CD4-positive, alpha-beta T cell treated with Interleukin-10 for 1 hour (primary cell): ENCODE results near the gene PCYT1A.

Source experiments
- DNase-seq: peaks from one replicate; pipeline ENCODE4 v3.0.0-alpha.2; 2020

Gene PCYT1A

DNA sequence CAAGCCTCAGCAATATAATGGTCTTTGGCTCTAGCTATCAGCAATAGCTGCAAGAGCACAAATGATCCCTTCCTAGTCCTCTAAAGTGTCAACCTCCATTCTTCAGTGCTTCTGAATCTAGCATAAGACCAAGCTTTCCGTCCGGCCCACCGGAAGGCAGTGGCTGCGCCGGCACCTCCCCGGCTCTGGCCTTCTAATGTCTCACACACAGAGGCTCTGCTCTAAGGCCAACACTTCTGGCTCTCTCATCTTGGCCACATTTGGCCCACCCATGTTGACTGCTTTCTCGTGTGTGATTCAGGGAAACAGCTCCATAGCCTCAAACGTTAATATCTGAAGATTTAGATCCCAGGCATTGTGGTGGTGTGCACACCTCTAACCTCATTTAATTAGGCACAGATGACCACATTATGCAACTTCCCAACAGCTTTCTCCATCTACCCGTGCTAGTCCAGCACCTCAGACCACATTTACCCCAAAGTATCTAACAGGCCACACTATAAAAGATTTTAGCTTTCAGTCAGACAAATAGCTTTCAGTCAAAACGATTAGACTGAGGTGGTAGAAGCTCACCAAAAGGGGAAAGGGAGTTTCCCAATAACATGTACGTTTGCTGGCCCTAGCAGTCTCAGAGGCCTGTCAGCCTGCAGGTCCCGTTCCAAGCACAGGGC is 51.9 kb downstream of the PCYT1A start:
- no peak for DNase-seq

- no peak for DNase-seq
Observed at GRCh38 chr3:196232882-196233251, 54.7 kb downstream of the PCYT1A start.

DNA sequence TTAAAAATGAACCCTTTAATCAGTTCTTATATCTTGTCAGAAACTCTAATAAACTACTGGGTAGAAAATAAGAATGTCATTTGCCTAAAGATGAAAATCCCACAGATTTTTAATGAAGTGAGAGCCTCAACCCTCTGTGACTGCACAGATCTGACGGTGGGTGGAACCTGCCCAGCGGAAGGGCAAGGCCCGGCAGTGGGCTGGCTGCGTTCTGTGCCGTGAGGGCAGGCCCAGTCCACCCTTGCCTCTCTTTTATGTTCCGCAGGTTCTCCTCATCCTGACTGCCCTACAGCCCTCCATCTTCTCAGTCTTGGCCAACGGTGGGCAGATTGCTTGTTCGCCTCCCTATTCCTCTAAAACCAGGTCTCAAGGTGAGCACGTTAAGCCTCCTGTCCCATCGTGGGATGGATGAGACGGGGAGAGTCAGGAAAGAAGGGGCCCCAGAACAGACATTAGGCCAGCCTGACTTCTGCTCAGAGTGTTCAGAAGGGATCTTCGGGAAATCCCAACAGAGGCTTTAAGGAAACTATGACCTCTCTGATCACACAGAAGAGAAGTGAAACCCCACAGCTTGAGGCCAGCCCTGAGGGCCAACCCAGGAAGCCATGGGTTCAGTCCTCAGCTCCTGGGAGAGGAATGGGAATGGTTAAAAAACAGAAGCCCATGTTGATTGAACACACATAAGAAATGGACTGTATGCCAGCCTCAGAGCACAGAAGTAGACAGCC is 55.2 kb downstream of the PCYT1A start:
- DNase-seq: no peak

DNA sequence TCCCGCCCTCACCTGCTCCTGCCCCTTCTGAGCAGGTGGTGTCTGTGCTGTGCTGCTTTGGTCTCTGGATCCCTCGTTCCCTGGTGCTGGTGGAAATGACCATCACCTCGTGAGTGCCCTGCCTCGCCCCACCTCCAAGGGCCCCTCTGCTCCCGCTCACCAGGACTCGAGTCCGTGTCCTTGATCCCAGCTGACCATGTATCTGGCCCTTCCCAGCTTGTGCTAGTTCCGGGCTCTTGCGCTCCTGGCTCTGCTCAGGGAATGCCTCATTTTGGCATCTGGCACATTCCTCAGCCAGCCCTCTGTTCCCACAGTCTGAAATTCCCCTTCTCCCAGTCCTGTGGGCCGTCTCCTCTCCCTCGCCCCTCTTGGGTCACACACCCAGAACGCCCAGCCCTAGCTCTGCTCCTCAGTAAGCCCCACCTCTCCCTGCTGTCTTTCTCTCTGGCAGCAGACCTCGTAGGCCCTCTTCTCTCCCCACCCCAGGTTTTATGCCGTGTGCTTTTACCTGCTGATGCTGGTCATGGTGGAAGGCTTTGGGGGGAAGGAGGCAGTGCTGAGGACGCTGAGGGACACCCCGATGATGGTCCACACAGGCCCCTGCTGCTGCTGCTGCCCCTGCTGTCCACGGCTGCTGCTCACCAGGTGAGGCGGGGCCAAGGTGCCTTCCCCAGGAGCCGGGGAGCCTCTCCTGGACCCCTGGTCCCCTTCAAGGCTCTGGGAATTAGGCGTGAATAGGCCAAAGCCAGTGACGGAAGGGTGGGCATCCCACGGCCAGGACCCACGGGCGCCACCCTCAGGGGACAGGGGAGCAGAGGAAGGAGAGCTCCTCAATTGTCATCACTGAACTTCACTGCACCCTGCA is 59.7 kb downstream of the PCYT1A start:
- no peak for DNase-seq

DNA sequence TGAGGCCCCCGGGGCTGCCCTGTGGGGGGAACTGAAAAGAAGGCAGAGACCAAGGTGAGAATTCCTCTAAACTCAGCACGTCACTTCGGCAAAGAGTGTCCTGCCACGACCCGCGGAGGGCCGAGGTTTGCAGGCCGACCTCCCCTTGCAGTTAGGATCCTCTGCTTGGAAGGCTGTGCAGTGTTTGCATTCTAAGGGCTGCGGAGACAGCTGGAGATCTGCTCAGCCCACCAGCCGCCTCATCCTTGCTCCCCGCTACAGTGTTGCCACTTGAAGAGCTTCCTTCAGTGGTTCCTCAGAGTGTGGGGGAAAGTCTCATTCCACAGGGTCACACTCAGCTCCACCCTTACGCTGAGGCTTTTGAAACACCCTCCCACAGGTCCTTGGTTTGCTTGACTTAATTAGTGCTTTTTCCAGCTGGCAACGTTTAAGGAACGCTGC is 60.4 kb downstream of the PCYT1A start:
- DNase-seq: no peak

DNA sequence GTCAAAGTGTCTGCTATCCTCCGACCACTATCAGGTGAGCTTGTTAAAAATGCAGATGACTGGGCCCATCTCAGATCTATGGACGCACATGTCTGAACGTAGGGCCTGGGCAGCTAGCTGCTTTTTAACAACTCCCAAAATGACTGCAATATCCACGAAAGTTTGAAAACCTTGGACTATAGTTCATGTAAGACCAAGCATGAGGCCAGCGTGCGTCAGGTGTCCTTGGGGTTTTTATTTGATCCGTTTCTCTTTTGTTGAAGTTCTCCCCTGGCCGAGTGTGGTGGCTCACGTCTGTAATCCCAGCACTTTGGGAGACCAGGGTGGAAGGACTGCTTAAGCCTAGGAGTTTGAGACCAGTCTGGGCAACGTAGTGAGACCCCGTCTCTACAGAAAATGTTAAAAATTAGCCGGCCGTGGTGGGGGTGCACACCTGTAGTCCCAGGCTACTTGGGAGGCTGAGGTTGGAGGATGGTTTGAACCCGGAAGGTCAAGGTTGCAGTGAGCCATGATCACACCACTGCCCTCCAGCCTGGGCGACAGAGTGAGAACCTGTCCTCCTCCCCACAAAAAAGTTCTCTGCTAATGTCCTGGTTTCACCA is 61.7 kb downstream of the PCYT1A start:
- no peak for DNase-seq

GRCh38 chr3:196225086-196225485 is 62.4 kb downstream of the PCYT1A start:
- DNase-seq: no peak

DNA sequence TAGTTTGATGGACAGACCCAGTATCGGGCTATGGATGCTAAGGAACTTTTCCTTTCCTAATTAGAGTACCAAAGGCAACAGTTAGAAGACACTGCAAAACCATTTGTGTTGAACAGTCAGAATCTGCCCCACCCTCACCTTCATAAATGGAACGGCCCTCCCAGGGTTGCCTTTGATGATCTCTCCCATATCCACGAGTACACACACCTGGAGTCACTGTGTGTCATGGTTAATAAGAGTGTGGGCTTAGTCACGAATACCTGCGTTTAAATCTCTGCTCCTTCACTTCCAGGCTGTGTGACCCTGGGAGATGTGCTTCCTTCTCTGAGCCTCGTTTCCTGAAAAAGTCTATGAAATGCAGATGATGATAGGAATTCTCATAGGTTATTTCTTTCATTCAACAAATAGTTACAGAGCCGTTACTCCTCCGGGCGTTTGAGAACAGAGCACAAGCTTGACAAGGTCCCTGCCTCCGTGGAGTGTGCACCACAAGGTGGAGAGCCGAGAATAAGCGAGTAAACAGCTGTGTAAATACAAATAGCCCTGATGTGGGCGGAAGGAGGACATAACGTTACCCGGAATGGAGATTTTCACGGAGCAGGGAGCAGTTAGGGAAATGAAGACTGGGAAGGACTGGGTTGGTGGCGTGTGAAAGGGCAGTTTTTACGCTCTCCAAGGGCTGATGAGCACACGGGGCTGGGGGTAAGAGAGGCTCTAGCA is 64.5 kb downstream of the PCYT1A start:
- no peak for DNase-seq

GRCh38 chr3:196220991-196221390 is 66.5 kb downstream of the PCYT1A start:
- DNase-seq: no peak

DNA sequence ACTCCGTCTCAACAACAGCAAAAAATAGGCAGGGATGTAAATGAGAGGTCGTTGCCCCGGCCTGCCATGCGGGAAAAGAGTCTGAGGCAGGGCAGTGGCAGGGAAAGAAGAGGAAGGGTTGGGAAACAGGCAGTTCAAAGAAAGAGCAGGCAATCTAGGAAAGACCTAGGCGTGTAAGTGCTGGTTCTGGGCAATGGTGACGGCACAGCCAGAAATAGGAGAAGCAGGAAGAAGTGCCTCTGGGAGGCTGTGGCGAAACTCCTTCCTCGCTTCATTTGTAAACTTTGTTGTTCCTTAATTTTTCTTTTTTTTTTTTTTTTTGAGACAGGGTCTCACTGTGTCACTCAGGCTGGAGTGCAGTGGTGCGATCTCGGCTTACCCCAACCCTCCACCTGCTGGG is 66.9 kb downstream of the PCYT1A start:
- no peak for DNase-seq

GRCh38 chr3:196219970-196220311 is 67.6 kb downstream of the PCYT1A start:
- no peak for DNase-seq

DNA sequence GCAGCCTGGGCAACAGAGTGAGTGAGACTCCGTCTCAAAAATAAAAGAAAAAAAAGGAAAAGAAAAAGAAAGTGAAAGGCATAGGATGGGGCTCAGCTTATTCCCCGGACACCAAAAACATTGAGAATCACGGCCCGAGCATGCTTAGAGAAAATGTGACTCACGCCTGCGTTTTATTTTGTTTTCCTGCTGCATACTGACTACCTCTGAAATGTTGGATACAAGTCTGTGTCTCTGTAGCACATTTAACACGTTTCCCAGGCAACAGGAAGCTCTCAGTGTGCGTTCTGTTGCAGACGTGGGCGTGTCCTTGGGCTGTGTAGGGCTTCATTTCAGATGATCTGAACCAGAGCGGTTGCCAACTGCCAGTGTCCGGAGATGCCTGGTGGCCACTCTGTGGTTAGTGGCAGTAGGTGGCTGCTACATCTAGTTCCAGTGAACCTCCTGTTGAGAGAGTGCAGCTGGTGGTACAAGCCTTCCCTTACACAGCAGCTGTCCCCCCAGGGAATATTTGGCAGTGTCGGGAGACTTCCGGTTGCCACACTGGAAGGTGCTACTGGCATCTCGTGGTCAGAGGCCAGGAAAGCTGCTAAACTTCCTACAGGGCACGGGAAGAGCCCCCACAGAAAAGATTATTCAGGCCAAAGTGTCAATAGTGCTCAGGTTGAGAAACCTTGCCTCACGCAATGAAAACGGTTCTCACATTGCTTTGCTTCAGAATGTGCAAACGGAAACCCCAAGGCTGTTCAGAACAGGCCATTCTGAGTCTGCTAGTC is 68.1 kb downstream of the PCYT1A start:
- peak; percentile 59 for DNase-seq

- no peak for DNase-seq
Observed at GRCh38 chr3:196218155-196218712, 69.3 kb downstream of the PCYT1A start.

GRCh38 chr3:196217307-196218154 is 70.0 kb downstream of the PCYT1A start:
- no peak for DNase-seq

DNA sequence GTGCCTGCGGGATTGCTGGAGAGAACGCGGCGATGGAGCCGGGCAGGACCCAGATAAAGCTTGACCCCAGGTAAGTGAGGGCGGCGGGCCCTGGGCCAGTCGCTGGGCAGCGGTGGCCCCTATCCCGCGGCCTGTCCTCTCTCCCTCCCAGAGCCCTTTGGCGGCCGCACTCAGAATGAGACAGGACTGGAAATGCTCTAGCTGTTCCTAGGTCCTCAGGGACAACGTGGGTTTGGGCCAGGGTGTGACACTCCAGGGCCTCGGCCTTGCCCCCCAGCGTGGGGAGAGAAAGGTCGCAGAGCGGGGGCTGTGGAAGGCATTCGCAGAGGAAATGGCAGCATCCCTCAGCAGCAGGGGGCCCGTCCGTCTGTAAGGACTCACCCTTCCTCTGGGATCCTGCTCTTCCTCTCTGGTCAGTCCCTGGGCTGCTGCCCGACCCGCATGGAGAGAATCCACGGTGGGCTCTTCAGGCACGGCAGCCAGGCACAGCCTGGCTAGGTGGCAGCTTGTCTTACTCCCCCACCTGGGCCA is 70.8 kb downstream of the PCYT1A start:
- no peak for DNase-seq

GRCh38 chr3:196216089-196216564 is 71.4 kb downstream of the PCYT1A start, which contains the start of gene SLC51A:
SLC51A (plus strand) TSS chr3:196216534; CDS start chr3:196216713, 179 bp downstream.
- DNase-seq: no peak

GRCh38 chr3:196215493-196216020 is 72.0 kb downstream of the PCYT1A start:
- DNase-seq: no peak

GRCh38 chr3:196214783-196215441 is 72.6 kb downstream of the PCYT1A start:
- no peak for DNase-seq
